Epidermal melanocyte (primary cell): ENCODE results near the gene SURF4.
"Not testable (repeated sequence)": the region's sequence is repeated elsewhere in the genome, so short reads cannot be mapped to it uniquely, and the experiment has no call there.

ENCODE experiments used
- DNase-seq: peaks from one replicate; pipeline ENCODE4 v3.0.0; 2011; ENCODE audit warnings: low spot score; ENCODE audit not compliant: insufficient read length

Gene SURF4

DNA sequence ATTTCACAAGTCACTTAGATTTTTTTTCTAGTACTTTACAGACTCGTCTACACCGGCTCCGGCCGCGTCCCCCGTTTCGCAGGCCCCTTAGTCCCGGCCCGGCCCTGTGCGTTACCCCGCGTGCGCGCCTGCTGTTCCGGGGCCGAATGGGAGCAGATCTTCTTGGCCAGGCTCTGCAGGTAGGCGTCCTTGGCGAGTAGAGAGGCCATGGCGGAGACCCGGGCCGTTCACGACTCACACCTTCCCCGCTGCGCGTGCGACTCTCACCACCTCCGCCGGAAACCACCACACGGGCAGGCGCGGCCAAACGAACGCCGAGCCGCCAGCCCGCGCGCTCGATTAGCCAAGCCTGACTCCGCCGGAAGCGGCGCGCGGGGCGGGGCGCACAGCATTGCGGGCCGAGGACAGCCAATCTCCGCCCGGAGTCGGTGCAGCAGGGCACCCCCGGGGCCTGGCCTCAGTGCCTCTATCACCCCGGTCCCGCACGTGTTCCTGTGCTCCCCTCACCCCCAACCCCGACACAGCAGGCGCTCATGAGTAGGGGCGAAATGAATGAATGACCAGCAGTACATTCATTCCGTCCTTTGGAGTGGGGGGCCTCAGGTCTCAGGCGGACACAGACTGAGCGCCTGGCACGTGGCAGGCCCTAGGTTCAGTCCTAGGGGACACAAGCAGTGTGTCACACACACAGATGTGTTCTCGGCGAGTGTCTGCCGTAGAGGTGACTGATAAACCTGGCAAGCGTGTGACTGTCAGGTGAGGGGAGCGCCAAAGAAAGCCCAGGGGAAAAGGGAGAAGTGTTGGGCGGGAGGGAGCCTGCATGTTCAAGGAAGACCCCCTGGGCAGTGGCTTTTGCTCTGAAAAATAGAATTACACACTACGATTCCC, 39.7 kb downstream of the SURF4 start, which contains the start of gene SURF6:
SURF6 (minus strand) TSS at position 265 of the 888 bp plus-strand sequence; CDS start at position 209, 56 bp downstream.
- peak; percentile 84 for DNase-seq

DNA sequence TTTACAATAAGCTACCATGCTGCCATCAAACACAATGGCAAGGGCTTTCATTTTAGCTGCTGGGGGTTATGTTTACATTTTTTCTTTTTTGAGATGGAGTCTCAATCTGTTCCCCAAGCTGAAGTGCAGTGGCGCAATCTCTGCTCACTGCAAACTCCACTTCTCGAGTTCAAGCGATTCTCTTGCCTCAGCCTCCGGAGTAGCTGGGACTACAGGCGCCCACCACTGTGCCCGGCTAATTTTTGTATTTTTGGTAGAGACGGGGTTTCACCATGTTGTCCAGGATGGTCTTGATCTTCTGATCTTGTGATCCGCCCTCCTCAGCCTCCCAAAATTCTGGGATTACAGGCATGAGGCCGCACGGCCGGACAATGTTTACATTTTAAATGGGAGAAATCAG, 41.0 kb downstream of the SURF4 start:
- not testable (repeated sequence) for DNase-seq

DNA sequence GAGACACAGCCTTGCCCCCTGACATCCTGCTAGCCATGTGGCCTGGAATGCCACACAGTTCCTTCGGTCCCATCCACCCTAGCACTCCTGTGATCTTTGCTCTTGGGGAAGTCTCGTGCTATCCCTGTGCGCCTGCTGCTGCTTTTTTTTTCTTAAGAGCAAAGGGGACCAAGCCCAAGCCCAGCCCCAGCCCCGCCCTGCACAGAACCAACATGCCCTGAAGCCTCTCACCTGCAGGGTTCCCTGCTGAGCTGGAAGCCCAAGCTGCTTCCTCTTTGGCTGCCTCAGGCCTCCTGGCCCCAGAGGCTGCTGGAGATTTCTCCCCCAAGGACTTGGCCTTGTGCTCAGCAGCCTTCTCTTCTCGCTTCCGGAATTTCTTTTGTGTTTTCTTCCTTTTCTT, 41.7 kb downstream of the SURF4 start:
- no peak for DNase-seq

GRCh38 chr9:133333566-133333965, 42.3 kb downstream of the SURF4 start:
- no peak for DNase-seq

GRCh38 chr9:133333011-133333410, 42.8 kb downstream of the SURF4 start:
- no peak for DNase-seq

DNA sequence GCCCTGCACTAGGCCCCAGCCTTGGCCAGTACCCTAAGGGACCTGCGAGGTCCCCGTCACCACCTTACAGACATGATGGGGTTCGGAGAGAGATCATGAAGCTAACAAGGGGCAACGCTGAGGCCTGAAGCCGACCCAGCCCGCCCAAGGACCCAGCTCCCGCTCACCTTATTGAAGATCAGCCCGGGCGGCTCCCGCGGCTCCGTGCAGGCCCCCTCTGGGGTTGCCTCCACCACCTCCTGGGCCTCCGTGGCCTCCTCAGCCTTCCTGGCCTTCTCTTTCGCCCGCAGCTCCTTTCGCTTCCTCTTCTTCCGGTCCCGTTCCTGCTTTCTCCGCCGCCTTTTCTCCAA, 43.5 kb downstream of the SURF4 start:
- no peak for DNase-seq

DNA sequence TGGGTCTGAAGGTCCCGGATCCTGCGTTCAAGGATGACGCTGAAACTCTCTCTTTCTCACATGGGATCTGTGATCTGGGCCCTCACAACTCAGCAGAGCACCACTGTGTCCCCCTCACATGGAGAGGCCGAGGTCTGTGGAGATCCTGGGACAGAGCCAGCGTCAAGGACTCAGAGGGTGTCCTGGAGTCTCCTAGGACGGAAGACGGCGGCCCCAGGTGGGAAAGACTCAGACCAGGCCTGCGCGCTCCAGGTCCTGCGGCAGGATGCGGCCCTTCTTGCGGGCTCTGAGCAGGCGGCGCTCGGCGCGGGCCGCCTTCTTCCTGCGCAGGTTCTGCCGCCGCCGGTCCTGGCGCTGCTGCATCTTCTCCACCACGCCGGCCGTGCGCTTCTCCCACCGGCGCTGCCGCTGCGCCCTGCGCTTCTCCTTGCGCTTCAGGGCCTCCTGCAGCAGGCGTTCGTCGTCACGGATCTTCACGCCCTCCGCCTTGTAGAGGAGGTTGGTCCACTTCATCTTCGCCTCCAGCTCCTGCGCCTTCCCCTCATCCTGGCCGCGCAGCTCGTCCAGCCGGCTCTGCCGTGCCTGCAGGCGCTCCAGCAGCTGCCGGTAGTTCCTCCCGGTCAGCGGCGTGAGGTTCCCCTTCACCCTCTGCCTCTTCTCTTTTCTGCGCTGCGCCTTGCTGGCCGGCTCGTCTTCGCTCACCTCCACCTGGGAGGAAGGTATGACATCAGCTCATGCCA, 44.0 kb downstream of the SURF4 start:
- no peak for DNase-seq

- DNase-seq, result no peak
Observed at GRCh38 chr9:133331221-133331620, 44.6 kb downstream of the SURF4 start.

DNA sequence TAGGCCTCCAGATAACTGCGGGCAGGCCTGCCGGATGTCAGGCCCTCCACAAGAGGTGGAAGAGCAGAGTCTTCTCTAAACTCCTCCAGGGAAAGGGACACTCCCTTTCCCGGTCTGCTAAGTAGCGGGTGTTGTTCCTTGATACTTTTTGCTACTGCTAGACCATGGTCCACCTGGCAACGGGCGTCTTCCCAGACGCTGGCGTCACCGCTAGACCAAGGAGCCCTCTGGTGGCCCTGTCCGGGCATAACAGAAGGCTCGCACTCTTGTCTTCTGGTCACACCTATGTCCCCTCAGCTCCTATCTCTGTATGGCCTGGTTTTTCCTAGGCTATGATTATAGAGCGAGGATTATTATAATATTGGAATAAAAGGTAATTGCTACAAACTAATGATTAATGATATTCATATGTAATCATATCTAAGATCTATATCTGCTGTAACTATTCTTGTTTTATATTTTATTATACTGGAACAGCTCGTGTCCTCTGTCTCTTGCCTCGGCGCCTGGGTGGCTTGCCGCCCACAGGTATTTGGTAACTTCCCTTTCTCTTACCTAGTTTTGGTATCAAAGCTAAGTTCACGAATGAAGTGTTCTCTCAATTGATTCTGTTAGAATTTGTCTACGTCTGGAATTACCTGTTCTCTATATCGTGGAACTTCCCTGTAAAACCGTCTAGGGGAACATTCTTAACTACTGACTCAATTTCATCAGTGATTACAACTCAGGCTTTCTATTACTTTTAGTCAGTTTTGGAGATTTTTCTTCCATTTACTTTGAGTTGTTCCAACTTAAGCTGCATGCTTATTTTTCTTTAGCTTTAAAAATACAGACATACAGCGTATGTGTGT, 46.3 kb downstream of the SURF4 start:
- DNase-seq, result not testable (repeated sequence)

DNA sequence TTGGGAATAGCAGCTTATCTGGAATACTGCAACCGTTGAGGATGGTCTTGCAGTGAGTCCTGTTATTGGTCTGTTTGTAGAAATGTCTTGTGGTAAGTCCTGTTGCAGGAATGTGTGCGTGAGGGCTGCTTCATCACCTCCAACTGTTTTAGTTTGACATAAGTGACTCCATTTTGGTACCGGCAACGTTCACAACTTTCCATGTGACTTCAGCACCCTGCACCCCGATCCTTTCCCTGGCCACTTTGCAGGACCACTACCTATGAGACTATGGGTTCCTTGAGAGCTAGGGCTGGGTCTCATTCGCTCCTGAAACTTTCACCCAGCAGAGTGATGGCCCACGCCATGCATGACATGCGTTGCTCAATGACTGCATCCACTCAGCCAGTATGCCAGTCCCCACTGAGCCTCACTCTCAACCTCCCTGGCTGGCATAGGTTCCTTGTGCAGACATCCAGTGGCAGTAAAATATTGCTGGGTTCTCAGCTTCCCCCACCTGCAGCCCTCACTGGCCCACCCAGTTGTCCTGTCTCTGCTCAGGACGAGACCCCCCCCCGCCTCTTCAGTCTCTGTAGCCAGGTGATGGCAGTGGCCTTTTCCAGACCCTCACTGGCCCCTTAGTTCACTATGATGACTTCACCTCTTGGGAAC, 47.9 kb downstream of the SURF4 start:
- no peak for DNase-seq

- not testable (repeated sequence) for DNase-seq
Observed at GRCh38 chr9:133327021-133327420, 48.8 kb downstream of the SURF4 start.

GRCh38 chr9:133323991-133324703, 51.7 kb downstream of the SURF4 start:
- no peak for DNase-seq

DNA sequence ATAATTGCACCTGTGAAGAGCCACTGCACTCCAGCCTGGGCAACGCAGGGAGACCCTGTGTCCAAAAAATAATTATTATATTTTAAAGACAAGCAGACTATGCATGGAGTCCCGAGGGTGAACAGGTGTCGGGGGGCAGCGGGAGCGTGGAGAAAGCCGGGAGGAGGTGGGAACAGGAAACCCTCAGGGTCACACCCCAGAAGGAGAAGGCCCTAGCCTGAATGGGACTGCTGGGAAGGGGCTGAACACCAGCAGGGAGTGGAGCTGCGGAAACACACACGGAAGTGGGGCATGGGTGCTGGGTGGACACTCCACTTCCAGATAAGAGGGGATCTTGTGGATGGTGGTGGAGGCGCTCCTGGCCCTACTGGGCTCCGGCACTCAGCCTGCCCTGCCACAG, 52.6 kb downstream of the SURF4 start:
- DNase-seq, result no peak

DNA sequence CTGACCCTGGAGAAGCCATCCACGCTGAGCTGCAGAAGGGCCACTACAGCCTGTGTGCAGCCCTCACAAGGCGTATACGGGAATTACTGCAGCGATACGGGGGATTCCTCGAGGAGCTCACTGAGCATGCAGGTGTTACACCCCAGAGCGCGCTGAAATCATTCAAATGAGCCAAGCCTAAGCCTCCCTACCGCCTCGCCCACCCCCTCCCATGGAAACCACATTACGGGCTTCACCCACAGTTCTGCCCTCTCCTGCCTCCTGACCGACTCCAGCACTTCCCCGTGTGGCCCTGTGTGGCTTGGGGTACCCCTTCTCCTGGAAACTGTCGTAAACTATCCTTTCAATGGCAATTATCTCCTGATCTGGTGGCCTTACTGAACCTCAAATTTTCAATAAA, 53.2 kb downstream of the SURF4 start:
- no peak for DNase-seq

DNA sequence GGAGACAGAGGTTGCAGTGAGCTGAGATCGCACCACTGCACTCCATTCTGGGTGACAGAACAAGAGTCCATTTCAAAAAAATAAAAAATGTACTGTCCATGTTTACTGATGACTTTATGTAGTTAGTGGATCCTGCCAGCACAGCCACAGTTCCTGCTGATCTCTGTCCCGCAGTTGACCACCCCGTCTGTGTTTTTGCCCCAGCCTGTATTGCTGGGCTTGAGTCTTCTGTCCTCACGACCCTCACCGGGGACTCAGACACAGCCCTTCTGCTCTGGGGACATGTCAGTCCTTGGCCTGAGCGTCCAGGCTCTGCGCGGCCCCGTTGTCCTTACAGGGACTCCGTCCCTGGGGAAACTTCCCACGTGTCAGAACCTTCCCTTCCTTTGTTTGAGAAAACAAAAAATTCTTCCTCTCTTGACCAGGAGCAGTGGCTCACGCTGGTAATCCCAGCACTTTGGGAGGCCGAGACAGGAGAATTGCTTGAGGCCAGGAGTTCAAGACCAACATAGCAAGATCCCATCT, 54.4 kb downstream of the SURF4 start:
- no peak for DNase-seq

GRCh38 chr9:133320421-133320881, 55.4 kb downstream of the SURF4 start:
- DNase-seq, result no peak

DNA sequence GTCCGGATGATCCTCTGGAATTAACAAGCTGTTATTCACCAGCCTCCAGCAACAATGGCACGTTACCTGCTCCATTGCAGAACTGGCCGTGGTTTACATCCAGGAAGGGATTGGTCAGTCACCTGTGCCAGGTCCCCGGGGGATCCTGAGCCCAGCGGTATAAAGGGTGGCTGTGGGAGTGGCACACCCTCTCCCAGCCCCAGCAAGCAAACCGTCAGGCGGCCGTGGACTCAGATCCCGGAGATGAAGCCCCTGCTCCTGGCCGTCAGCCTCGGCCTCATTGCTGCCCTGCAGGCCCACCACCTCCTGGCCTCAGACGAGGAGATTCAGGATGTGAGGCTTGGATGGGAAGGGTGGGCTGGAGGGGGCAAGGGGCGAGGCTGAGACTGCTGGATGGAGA, 58.3 kb downstream of the SURF4 start:
- not testable (repeated sequence) for DNase-seq

DNA sequence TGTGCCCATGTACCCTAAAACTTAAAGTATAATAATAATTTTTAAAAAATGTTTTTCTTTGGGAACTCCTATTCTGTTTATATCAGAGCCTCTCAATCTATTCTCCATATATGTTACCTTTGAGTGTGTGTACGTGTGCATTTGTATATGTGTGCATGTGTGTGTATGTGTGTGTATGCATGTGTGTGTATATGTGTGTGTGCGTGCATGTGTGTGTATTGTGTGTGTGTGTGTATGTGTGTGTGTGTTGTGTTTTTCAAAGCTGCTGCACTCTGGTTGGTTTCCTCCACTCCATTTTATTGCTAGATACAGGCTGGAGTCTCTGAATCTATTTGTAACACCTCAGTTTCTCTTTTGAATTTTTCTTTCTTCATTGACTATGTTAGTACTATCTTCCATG, 59.9 kb downstream of the SURF4 start:
- no peak for DNase-seq
